CD4-positive, alpha-beta T cell treated with Interleukin-4 for 4 hours (primary cell): ENCODE data around the gene CACNA1I.

Source experiments
- DNase-seq: peaks from one replicate; pipeline ENCODE4 v3.0.0-alpha.2; 2020

Gene CACNA1I

GRCh38 chr22:39651053-39651996 lies 80.8 kb downstream of the CACNA1I start:
- no peak for DNase-seq

- DNase-seq: no peak
Observed at GRCh38 chr22:39652990-39653786, 82.6 kb downstream of the CACNA1I start.

- no peak for DNase-seq
Observed at GRCh38 chr22:39653787-39654077, 83.2 kb downstream of the CACNA1I start.

- no peak for DNase-seq
Observed at GRCh38 chr22:39654131-39654926, 83.8 kb downstream of the CACNA1I start.

- no peak for DNase-seq
Observed at GRCh38 chr22:39655004-39655579, 84.5 kb downstream of the CACNA1I start.

GRCh38 chr22:39655831-39656230 lies 85.3 kb downstream of the CACNA1I start:
- DNase-seq: no peak

- DNase-seq: no peak
Observed at GRCh38 chr22:39656495-39657490, 86.2 kb downstream of the CACNA1I start.

GRCh38 chr22:39658367-39658766 lies 87.8 kb downstream of the CACNA1I start:
- peak; percentile 80 for DNase-seq

- DNase-seq: no peak
Observed at GRCh38 chr22:39658806-39659463, 88.4 kb downstream of the CACNA1I start.

GRCh38 chr22:39661501-39661841 lies 90.9 kb downstream of the CACNA1I start:
- DNase-seq: no peak

GRCh38 chr22:39661842-39662685 lies 91.5 kb downstream of the CACNA1I start:
- peak; percentile 77 for DNase-seq

GRCh38 chr22:39662686-39663052 lies 92.1 kb downstream of the CACNA1I start:
- no peak for DNase-seq

GRCh38 chr22:39663751-39664150 lies 93.2 kb downstream of the CACNA1I start:
- DNase-seq: no peak

- DNase-seq: no peak
Observed at GRCh38 chr22:39664485-39665200, 94.1 kb downstream of the CACNA1I start.

GRCh38 chr22:39665229-39665628 lies 94.7 kb downstream of the CACNA1I start:
- no peak for DNase-seq

- no peak for DNase-seq
Observed at GRCh38 chr22:39665661-39666431, 95.3 kb downstream of the CACNA1I start.

GRCh38 chr22:39666495-39666894 lies 95.9 kb downstream of the CACNA1I start:
- no peak for DNase-seq

- DNase-seq: no peak
Observed at GRCh38 chr22:39666926-39667325, 96.4 kb downstream of the CACNA1I start.

- DNase-seq: no peak
Observed at GRCh38 chr22:39669432-39669831, 98.9 kb downstream of the CACNA1I start.
